Activated CD8-positive, alpha-beta memory T cell treated with anti-CD3 and anti-CD28 coated beads, Interleukin-2, amount 50 U/mL, for 4 hours (primary cell): ENCODE data around the gene TLR4.

Experiments
- DNase-seq: peaks from one replicate; pipeline ENCODE4 v3.0.0-alpha.2; 2020

Gene TLR4

GRCh38 chr9:117715411-117715989 is 11.3 kb downstream of the TLR4 start:
- no peak for DNase-seq

- DNase-seq, result no peak
These were observed 13.9 kb downstream of the TLR4 start for GRCh38 chr9:117718085-117718484.

- DNase-seq, result no peak
These were observed 14.5 kb downstream of the TLR4 start for GRCh38 chr9:117718701-117719100.

GRCh38 chr9:117719161-117719920 is 15.1 kb downstream of the TLR4 start:
- DNase-seq, result no peak

- no peak for DNase-seq
These were observed 15.9 kb downstream of the TLR4 start for GRCh38 chr9:117720066-117720465.

GRCh38 chr9:117720555-117720954 is 16.4 kb downstream of the TLR4 start:
- DNase-seq, result no peak

GRCh38 chr9:117720987-117721386 is 16.8 kb downstream of the TLR4 start:
- no peak for DNase-seq

- DNase-seq, result no peak
These were observed 18.0 kb downstream of the TLR4 start for GRCh38 chr9:117722108-117722761.

GRCh38 chr9:117723986-117724625 is 19.9 kb downstream of the TLR4 start:
- DNase-seq, result no peak

GRCh38 chr9:117725426-117725887 is 21.3 kb downstream of the TLR4 start:
- DNase-seq, result no peak

GRCh38 chr9:117729375-117729774 is 25.2 kb downstream of the TLR4 start:
- DNase-seq, result no peak

GRCh38 chr9:117732494-117732893 is 28.3 kb downstream of the TLR4 start:
- DNase-seq, result no peak

GRCh38 chr9:117733465-117733864 is 29.3 kb downstream of the TLR4 start:
- DNase-seq, result no peak

GRCh38 chr9:117734082-117734481 is 29.9 kb downstream of the TLR4 start:
- DNase-seq, result no peak

- no peak for DNase-seq
These were observed 30.5 kb downstream of the TLR4 start for GRCh38 chr9:117734523-117735314.

GRCh38 chr9:117737721-117738226 is 33.6 kb downstream of the TLR4 start:
- no peak for DNase-seq

GRCh38 chr9:117739206-117739605 is 35.0 kb downstream of the TLR4 start:
- DNase-seq, result no peak

GRCh38 chr9:117739624-117740347 is 35.6 kb downstream of the TLR4 start:
- DNase-seq, result no peak

GRCh38 chr9:117742131-117742530 is 37.9 kb downstream of the TLR4 start:
- no peak for DNase-seq

- DNase-seq, result no peak
These were observed 40.2 kb downstream of the TLR4 start for GRCh38 chr9:117744369-117744768.

- no peak for DNase-seq
These were observed 40.7 kb downstream of the TLR4 start for GRCh38 chr9:117744856-117745389.

GRCh38 chr9:117745598-117745997 is 41.4 kb downstream of the TLR4 start:
- no peak for DNase-seq
